Dedifferentiated amniotic fluid mesenchymal stem cell (primary cell): ENCODE measurements around the gene FAM117B.

ENCODE experiments used
- DNase-seq: peaks from one replicate; pipeline ENCODE4 v3.0.0-alpha.2; 2016; ENCODE audit errors: extremely low spot score

The FAM117B gene

DNA sequence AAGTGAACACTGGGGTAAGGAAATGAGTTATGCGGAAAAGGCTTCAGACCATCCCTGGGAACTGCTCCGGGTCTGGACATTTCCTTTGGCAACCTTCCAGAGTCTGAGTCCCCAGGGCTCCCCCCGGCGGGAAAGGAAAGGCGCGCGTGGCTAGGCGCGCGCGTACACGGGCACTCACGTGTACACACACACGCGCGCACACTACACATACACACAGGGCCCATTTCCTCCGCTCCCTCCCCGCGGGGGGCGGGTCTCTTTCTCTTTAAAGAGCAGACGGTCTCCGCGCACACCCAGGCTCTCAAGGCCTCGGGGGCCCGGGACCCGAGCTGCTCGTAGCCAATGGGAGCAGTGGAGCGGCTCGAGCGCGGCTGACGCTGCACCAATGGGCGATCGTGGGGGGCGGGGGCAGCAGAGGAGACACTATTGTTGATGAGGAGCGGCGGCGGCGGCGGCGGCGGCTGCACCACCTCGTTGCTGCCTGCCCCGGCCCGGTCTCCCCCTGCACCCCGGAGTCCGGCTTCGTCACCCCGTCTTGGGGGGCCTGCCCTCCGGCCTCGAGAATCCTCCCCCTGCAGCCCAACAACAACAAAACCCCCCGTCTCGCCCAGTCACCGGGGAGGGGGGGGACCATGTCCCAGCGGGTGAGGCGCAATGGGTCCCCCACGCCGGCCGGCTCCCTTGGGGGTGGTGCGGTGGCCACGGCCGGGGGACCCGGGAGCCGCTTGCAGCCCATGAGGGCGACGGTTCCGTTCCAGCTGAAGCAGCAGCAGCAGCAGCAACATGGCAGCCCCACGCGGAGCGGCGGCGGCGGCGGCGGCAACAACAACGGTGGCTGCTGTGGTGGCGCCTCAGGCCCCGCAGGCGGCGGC lies at the start of gene FAM117B:
Gene FAM117B, plus strand, starts transcription at position 414 of the 872 bp plus-strand sequence. Its CDS starts 219 bp downstream, at position 633.
- DNase-seq = peak; percentile 95

DNA sequence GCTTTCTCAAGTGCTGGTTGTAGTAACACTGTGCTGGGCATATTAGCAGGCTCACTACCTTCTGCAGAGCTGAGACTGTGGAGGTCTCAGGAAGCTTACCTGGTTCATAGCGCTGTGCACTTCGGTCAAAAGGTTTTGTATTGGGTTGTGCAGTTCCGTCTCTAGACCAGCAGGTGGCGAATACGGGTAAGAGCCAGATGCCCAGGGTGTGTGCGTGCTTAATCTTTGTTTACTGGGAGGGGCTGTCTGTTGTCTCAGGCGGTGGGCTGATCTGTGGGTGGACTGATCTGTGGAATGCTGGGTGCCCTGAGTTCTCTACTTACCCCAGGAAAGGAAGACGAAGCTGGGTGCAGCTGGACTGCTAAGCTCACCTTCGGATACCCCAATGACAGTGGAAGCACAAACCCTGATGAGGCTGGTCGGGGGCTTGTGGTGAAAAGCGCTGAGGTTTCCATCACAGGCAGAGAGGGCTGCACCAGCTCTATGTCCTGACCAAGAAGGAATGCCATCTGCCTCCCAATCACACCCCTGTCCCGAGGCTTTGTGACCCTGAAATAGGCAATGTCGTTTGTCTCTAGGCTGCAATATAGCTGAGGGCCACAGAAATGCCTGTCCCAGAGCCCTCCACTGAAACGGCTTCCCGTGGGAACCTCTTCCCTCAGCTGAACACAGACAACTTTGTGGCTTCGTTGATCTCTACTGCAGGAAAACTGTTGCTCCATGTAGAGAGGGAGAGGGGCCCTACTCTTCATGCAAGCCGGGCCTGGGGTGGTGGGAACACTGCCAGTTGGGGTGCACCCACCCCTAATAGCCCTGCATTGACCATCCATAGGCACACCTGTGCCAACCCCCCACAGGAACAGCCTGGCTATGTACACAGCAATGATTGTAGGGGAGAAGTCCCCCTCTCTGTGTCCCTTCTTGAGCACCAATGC lies 45.9 kb upstream of the FAM117B start:
- peak; percentile 83 for DNase-seq

DNA sequence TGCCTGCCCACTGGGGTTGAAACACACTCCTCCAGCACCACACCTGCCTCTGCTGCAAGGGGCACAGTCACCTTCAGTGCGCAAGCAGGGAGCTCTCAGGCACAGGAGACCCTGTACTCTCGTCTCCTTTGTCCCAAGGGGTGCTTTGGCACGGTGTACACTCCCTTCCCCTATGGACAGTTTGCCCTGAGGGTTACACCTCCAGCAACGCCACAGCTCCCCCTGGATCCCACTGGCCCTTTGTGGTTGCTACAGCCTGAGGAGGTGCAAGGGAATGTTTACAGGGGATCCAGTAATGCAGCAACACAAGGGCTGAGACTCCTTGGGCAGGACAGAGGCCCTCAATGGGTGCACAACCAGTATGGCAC lies 45.2 kb upstream of the FAM117B start:
- no peak for DNase-seq

DNA sequence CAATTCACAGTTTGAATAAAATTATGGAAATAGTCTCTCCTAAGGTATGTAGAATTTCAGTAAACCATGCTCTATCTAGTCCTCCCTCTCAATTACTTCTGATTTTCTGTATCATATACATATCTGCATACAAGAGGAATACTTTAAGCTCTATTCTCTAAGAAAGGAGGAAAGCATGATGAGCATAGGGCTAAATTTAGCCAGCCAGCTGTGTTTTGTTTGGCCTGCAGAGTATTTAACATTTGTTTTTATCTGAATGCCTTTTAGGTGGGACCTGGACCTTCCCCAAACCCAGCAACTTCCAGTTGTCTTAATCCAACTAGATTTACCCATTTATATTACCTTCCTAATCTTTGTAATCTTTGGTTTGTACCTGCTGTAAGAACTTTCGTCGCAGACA lies 42.2 kb upstream of the FAM117B start:
- DNase-seq = no peak

DNA sequence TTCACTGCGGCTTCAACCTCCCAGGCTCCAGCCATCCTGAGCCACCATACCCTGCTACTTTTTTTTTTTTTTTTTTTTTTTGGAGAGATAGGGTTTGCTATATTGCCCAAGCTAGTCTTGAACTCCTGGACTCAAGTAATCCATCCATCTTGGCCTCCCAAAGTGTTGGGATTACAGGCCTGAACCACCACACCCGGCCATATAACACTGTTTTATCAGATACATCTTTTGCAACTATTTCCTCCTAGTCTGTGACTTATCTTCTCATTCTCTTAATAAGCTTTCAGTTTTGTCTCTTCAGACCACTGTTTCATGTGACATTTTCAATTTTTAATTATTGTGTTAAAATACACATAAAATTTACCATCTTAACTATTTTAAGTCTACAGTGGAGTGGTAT lies 35.7 kb upstream of the FAM117B start:
- DNase-seq = no peak

DNA sequence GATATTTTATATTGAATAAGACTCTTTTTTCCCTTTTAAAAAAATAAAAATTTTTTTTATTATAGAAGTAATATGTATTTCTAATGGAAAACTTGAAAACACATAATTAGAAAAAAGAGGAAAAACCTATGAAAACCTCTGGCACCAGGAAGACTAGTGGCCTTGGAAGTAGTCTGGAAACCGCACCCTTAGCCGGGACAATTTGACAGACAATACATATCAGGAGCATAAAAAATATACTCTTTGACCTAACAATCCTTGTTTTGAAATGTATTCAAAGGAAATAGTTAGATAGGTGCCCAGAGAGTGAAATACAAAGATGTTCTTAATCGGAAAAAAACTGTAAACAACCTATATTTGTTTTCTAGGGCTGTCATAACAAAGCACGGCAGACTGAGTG lies 34.9 kb upstream of the FAM117B start:
- no peak for DNase-seq

DNA sequence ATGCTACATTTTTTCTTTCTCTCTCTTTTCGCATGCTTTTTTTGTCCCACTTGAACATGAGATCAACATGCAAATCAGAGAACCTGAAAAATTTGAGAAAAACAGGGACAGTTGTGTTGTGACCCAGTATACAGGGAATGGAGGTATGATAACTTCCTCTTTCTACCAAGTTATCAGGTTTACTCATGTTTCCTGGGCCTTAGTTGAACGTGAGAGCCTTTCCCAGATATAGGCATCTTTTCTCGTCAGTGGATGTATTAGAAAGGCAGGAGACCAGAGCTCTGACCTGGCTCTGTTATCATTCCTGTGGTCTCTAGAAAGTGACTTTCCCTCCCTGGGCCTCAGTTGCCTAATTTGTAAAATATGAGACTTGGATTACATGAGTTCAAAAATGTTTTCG lies 30.1 kb upstream of the FAM117B start:
- no peak for DNase-seq

DNA sequence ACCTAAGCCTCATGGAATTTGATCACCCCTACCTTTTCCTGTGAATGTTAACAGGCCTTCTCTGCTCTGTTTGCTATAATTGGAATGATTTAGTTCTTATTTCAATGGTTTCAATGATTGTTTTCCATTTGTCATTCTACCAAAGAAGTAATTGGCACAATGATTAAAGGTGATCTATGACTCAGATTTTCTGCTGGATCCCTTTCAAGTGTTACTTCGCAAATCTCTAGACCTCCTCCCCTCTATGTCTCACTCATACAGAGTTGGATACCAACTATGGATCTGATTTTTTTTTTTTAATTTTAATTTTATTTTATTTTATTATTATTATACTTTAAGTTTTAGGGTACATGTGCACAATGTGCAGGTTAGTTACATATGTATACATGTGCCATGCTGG lies 29.6 kb upstream of the FAM117B start:
- no peak for DNase-seq

DNA sequence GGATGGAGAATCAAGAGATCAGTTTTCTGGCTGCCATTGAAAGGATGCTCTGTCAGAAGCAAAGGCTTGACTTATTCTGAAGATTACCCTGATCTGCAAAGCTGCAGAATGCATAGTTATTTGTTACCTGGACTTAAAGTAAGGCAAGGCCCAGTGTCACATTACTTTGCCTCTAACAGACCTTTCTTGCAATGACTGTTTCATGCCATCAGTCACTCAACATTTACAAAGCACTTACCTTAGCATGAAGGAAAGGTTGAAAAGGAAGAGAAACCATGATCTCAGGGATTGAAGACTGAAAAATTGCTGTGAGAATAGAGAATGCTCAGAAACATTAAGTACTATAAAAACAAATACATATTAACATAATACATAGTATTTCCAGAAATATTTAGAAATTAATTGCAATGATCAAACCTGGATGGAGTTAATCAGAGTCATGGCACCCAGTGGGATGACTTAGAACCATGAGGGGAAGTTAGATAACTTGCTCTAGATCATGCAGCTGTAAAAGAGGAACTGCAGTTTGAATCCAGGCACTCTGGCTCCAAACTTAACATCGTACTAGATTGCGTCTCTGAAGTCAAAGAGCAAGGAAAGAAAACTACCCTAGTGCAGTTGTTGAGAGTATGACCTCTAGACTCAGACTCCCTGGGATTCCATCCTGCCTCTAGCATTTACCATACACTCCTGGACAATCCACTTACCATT lies 26.5 kb upstream of the FAM117B start:
- no peak for DNase-seq

DNA sequence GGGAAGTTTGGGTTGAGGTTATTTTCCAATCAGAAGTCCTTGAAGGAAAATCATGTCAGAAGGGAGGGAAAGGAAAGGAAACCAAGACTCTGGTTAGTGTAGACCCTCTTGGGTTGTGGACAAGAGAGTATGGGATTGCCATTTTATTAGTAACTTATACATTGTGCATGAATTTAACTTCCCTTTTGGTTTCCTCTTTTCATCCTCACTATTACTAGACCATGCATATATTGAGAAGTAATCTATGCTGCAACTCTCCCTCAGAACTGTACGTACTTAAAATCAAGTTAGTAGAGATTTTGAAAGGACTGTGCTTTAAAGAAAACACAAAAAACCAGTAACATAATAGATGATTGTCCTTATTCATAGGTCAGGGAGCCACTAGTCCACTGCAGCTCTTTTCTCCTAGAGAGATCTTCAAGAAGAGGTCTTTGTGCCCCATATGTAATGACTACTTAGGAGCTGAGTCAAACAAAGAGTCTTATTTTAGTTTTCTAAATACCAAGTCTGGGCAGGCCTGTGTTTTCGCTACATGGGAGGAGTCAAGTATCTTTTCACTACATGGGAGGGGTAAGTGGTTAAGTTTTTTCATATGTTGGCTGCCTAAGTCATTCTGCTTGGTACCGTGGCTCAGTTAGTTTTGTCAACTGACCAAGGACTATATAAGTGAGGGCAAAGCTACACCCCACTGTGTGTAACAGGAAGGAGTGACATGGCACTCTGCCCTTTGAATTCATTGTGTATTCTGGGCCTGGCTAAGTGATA lies 25.2 kb upstream of the FAM117B start:
- no peak for DNase-seq

DNA sequence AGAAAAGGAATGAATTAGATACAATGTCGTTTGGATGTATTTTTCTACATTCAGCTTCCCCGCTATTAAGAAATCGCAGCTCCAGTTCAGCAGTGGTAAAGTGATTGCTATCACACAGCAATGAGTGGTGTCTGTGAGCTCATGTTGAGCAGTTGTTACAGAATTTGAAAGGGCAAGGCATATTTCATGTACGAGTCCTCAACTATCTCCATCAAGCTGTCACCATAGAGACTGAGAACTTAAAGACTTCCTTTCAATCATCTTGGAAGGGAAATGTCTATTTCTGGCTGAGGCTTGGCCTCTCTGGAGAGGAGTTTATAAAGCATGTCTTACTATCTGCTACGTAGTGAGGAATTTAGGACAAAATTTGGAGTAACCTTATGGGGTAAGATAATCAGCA lies 24.4 kb upstream of the FAM117B start:
- DNase-seq = no peak

DNA sequence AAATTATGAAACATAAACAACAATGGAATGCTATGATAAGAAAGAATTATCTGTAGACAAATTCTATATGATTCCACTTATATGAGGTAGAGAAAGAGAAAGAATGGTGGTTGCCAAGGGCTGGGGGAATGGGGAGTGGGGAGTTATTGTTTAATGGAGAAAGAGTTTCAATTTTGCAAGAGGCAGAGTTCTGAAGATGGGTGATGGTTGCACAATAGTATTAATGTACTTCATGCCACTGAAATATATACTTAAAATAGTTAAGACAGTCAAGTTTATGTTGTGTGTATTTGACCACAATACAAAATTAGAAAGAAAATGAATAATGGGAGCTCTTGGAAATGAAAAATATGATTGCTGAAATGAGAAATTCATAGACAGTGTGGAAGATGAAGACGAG lies 22.6 kb upstream of the FAM117B start:
- DNase-seq = no peak

DNA sequence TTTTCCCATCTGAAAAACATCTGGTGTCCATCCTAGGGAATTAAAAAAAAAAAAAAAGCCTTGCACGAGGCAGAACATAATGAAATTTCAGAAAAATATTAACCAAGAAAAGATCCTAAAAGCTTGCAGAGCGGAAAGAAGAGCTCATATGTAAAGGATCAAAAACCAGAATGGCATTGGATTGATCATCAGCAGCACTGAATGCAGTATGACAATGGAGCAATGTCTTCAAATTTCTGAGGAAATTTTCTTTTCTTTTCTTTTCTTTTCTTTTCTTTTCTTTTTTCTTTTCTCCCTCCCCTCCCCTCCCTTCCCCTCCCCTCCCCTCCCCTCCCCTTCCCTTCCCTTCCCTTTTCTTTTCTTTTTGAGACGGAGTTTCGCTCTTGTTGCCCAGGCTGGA lies 21.3 kb upstream of the FAM117B start:
- no peak for DNase-seq

DNA sequence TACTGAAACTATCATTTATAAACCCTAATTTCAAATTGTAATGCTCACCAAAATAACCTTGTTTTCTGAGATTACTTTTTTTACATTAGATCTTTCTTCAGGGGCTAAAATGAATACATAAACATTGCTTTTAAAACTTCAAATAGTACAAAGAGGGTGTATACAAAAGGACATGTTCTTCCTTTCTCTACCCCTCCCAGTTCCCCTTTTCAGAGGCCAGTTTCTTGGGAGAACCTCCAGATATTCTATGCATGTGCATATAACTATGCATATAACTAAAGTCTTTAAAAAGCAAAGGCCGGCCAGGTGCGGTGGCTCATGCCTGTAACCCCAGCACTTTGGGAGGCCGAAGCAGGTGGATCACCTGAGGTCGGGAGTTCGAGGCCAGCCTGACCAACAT lies 10.6 kb upstream of the FAM117B start:
- DNase-seq = no peak

DNA sequence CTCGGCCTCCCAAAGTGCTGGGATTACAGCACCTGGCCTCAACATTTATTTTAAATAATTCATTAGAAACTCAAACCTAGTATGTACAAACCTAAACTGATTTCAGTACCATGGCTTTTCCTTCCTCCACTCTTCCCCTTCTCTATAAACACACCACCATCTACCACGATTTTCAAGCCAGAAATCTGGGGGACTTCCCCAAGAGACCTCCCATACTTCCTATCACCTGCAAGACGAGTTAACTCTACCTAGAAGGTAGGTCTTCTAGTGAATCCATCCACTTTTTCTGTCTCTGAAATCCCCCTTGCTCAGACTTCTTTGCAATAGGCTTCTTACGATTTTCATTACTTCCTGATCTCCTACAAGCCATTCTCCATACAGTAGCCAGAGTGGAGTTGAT lies 7.7 kb upstream of the FAM117B start:
- DNase-seq = no peak

DNA sequence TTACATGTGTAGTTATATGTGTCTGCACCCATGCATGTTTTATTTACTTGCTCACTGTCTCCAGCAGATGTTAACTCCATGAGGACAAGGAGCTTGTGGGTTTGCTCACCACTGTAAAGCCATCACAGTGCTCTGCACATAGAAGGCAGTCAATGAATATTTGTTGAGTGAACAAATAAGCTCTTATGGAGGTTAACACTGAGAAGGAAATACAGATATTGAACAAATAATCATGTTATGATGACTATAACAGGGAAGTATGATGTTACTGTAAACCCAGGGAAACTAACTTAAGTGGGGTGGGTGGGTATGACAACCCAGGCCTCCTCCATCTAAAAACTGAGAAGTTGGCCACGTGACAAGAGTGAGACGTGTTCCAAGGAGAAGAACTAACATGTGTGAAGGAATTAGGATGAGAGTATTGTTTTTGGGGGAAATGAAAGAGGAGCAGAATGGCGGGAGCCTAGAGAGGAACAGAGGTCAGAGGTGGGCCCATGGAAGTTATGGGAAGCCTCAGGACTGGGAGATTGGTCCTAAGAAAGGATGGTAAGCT lies 6.0 kb upstream of the FAM117B start:
- DNase-seq = no peak

DNA sequence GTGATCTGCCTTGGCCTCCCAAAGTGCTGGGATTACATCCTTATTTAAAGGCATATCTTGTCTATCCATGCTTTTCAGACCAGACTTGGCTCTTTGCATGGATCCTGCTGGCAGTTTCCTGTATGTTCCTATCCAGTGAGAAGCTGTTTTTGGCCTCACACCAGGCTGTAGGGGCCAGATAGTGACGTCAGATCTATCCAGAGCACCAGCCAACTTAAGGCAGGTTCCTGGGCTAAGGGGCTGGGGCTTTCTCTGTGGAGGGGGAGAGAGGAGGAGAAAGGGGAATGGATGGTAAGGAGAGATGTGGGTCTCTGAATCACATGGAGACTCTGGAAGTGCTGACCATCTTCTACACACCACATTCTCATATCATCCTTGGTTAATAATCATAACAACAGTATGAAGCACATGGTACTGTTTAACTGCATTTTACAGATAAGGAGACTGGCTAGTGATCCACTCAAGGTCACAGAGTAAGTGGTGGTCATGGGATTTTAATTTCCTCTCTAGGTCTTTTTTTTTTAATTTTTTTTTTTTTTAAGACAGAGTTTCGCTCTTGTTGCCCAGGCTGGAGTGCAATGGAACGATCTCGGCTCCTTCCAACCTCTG lies 2.0 kb upstream of the FAM117B start:
- no peak for DNase-seq

DNA sequence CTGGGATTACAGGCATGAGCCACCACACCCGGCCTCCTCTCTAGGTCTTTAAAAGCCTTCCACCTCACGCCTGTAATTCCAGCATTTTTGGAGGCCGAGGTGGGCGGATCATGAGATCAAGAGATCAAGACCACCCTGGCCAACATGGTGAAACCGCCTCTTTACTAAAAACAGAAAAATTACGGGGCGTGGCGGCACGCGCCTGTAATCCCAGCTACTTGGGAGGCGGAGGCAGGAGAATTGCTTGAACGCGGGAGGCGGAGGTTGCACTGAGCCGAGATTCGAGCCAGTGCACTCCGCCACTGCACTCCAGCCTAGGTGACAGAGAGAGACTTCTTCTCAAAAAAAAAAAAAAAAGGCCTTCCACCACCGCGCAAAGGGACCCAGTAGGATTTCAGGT lies 1.3 kb upstream of the FAM117B start:
- no peak for DNase-seq

DNA sequence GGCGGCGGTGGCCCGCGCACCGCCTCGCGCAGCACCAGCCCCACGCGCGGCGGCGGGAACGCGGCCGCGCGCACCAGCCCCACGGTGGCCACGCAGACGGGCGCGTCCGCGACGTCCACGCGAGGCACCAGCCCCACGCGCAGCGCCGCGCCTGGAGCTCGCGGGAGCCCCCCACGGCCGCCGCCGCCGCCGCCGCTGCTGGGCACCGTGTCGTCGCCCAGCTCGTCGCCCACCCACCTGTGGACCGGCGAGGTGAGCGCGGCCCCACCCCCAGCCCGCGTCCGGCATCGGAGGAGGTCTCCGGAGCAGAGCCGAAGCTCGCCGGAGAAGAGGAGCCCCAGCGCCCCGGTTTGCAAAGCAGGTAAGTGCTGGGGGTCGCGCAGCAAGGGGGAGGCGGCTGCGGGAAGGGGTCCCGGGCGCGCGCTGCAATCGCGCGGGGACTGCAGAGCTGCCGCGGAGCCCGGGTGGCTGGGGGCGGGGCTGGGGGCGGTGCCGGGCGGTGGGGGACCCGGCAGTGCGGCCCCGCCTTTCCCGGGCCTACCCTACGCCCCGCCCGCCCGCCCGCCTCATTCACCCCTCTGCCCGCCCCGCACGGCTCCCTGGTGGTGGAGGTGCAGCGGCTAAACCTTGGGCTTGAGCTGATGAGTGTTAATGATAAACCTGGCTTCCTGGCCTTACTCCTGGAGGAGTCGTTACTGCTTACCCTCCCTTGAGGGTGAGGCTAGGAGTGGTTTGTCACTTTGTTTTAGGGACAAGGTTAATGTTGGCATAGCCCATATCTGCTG lies 851 bp downstream of the FAM117B start:
- peak; percentile 26 for DNase-seq

DNA sequence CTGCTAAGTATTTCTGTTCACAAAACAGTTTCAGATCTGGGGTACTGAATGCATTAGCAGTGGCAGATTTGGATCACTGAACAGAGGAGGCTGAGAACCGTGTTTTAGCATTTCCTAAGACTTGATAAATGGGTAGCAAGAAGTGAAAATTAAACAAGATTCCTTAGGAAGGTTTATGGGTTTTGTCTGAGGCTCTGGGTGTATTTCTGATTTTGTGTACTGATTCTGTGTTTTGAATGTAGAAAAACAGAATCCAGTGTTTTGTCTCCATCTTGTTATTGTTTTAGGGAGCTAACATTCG lies 1.4 kb downstream of the FAM117B start:
- DNase-seq = no peak
